CD4-positive, alpha-beta T cell (primary cell): ENCODE measurements around the gene SSRP1. TPM values are rescaled to one million over a fixed set of nuclear protein-coding genes. Genes with fewer than 3 reads are reported as not detected.

Experiments
- ATAC-seq: fragments of 200-7000 bp; cut with Tn5 transposase; one replicate; pipeline ENCODE4 v1.10.0; 2022; ENCODE audit warnings: mild to moderate bottlenecking; ENCODE audit not compliant: poor library complexity
- CTCF ChIA-PET: fragments of 350-600 bp; sonication (Branson Sonifier 250); formaldehyde crosslinking; loops from one replicate; lab custom pipeline; 2021; ENCODE audit warnings: antibody characterized with exemption, inconsistent platforms; lab: Charles Lee
- POLR2A ChIA-PET: fragments of 350-600 bp; sonication (Branson Sonifier 250); formaldehyde crosslinking; loops from one replicate; lab custom pipeline; 2021; ENCODE audit warnings: antibody characterized with exemption, inconsistent platforms; lab: Charles Lee
- DNase-seq, 14 experiments: peaks; one replicate each; pipeline ENCODE4 v3.0.0-alpha.2; 2013 to 2020; ENCODE audit warnings: mixed read lengths in 2 of 14
- H3K27ac ChIP-seq, 2 donors: one replicate each; pipeline versions ENCODE4 v1.5.1 to v1.7.0; 2013; ENCODE audit warnings: low read length in 2 of 2, low read depth in 1 of 2, mild to moderate bottlenecking in 1 of 2
- H3K27me3 ChIP-seq, 2 experiments: 1 replicate in 1 of 2; 2 replicates in 1 of 2; pipeline versions ENCODE4 v1.6.1 to v1.7.0; 2013; ENCODE audit warnings: low read length in 2 of 2, control low read depth in 1 of 2, mild to moderate bottlenecking in 1 of 2, moderate library complexity in 1 of 2; ENCODE audit not compliant: insufficient read depth in 2 of 2, control insufficient read depth in 1 of 2
- H3K36me3 ChIP-seq: one replicate; pipeline ENCODE4 v1.6.1; 2013; ENCODE audit warnings: low read length, control low read depth; ENCODE audit not compliant: insufficient read depth
- H3K4me1 ChIP-seq: one replicate; pipeline ENCODE4 v1.6.1; 2013; ENCODE audit warnings: low read length, control low read depth; ENCODE audit not compliant: insufficient read depth
- H3K4me3 ChIP-seq: one replicate; pipeline ENCODE4 v1.5.1; 2013; ENCODE audit warnings: mild to moderate bottlenecking, low read length, moderate library complexity
- H3K9me3 ChIP-seq, 2 experiments: 1 replicate in 1 of 2; 2 replicates in 1 of 2; pipeline versions ENCODE4 v1.6.1 to v1.7.0; 2013; ENCODE audit warnings: low read length in 2 of 2, mild to moderate bottlenecking in 2 of 2, control low read depth in 1 of 2, moderate library complexity in 1 of 2; ENCODE audit not compliant: control insufficient read depth in 1 of 2, insufficient read depth in 1 of 2
- H3K27ac Mint-ChIP-seq: one replicate; pipeline ENCODE4 v1.8.0; 2020; ENCODE audit warnings: mixed read lengths
- H3K27me3 Mint-ChIP-seq: one replicate; pipeline ENCODE4 v1.8.0; 2021; ENCODE audit warnings: mixed read lengths
- H3K36me3 Mint-ChIP-seq: one replicate; pipeline ENCODE4 v1.8.0; 2021; ENCODE audit warnings: low read depth, mixed read lengths
- H3K4me1 Mint-ChIP-seq: one replicate; pipeline ENCODE4 v1.8.0; 2021; ENCODE audit warnings: low read depth, mixed read lengths
- H3K4me3 Mint-ChIP-seq: one replicate; pipeline ENCODE4 v1.8.0; 2020; ENCODE audit warnings: mild to moderate bottlenecking, mixed read lengths
- H3K9me3 Mint-ChIP-seq: one replicate; pipeline ENCODE4 v1.8.0; 2020; ENCODE audit warnings: mixed read lengths
- CTCF ChIP-seq: fragments of 200-600 bp; IDR thresholded peaks from one replicate; pipeline ENCODE4 v1.8.0; 2022; ENCODE audit warnings: antibody characterized with exemption, mild to moderate bottlenecking
- intact Hi-C, 2 experiments: fragments of 100-400 bp; cut with DNase I in 1 of 2; cut with micrococcal nuclease in 1 of 2; formaldehyde crosslinking; loops; one replicate each; pipeline versions ENCODE4 v1.15.1 to v1.9.0; 2023 to 2025; cut with DNase I, micrococcal nuclease
- total RNA-seq, 174 experiments: library from RNA in 2 of 174; stranded (reverse) in 2 of 174; gene quantifications; one replicate each; pipeline ENCODE4 v1.2.3 and lab custom pipeline; 2021 to 2026

Gene SSRP1
- total RNA-seq, 2 experiments from 2014 or later, result 36.7 to 41.2 TPM

GRCh38 chr11:57325735-57326048 lies 10.0 kb downstream of the SSRP1 start:
- POLR2A ChIA-PET, result interaction anchor here (0.5 to 3.3 kb wide), 14 partner anchors 10 to 1253 kb away, joined by 3 to 107 read pairs (median 4); partner anchors contain the start of genes CLP1, P2RX3, SSRP1 and TIMM10
- ATAC-seq (no peak), DNase-seq (no peak)
- Mint-ChIP-seq H3K36me3 (peaks cover 69% of the 10 kb centered on the region), H3K27me3 (no peaks in the 10 kb centered on the region), H3K4me3 (peak overlapping the region; percentile 91), H3K4me1 (peaks cover 45% of the 10 kb centered on the region), H3K9me3 (no peaks in the 10 kb centered on the region), H3K27ac (peak overlapping the region; percentile 95)
- Histone ChIP-seq H3K4me3 (peak overlapping the region; percentile 80), H3K27ac (peak overlapping the region; percentile 82 to 84), H3K9me3 (no peaks in the 10 kb centered on the region), H3K4me1 (peaks cover 30% of the 10 kb centered on the region), H3K27me3 (no peaks in the 10 kb centered on the region), H3K36me3 (peaks cover 44% of the 10 kb centered on the region)
- no peak for TF ChIP-seq CTCF
- CTCF ChIA-PET, result interaction anchor here (1.0 to 2.4 kb wide), 6 partner anchors 8 to 319 kb away, joined by 3 to 14 read pairs (median 3); partner anchors contain the start of gene SSRP1
- intact Hi-C loops, result loop anchor here (1.0 to 10.0 kb wide), 7 partner anchors 9 to 1819 kb away; partner anchors contain the start of genes CLP1 (in 1 of the 2), FAM111A (in 1 of the 2), SELENOH (in 1 of the 2) and SSRP1 (in 1 of the 2)

- intact Hi-C loops, result loop anchor here (1.0 to 10.0 kb wide), 6 partner anchors 10 to 1820 kb away; partner anchors contain the start of genes CLP1 (in 1 of the 2), FAM111A (in 1 of the 2), SELENOH (in 1 of the 2) and SSRP1 (in 1 of the 2)
- H3K4me1 ChIP-seq, result peaks cover 30% of the 10 kb centered on the region
- DNase-seq (peak; percentile 76 to 95 (median 87)), ATAC-seq (peak; percentile 90)
- Mint-ChIP-seq H3K36me3 (peaks cover 64% of the 10 kb centered on the region), H3K4me1 (peaks cover 45% of the 10 kb centered on the region), H3K9me3 (no peaks in the 10 kb centered on the region), H3K27ac (peak within 1 kb of the TSS; percentile 95), H3K4me3 (peak within 1 kb of the TSS; percentile 93), H3K27me3 (no peaks in the 10 kb centered on the region)
- TF ChIP-seq CTCF, result no peak
- peak within 1 kb of the TSS; percentile 80 for H3K4me3 ChIP-seq
- POLR2A ChIA-PET, result interaction anchor here (0.5 to 3.3 kb wide), 14 partner anchors 10 to 1253 kb away, joined by 3 to 107 read pairs (median 4); partner anchors contain the start of genes CLP1, P2RX3, SSRP1 and TIMM10
- H3K27ac ChIP-seq, result peak within 1 kb of the TSS; percentile 82 to 84
- H3K27me3 ChIP-seq, result no peaks in the 10 kb centered on the region
- CTCF ChIA-PET, result interaction anchor here (0.8 to 2.4 kb wide), 7 partner anchors 8 to 346 kb away, joined by 3 to 14 read pairs (median 3); partner anchors contain the start of gene SSRP1
- peaks cover 39% of the 10 kb centered on the region for H3K36me3 ChIP-seq
- H3K9me3 ChIP-seq, result no peaks in the 10 kb centered on the region
These were observed 10.6 kb downstream of the SSRP1 start, which contains the start of gene TNKS1BP1 for GRCh38 chr11:57324886-57325734. Gene TNKS1BP1 (minus strand): TSS chr11:57324952. CDS start chr11:57321885, 3,067 bp downstream.

- ATAC-seq, result no peak
- DNase-seq, result peak in 3 of 14 experiments; percentile 14 to 37 (median 37)
- Mint-ChIP-seq H3K27ac (peak overlapping the region; percentile 95), H3K4me1 (peaks cover 45% of the 10 kb centered on the region), H3K36me3 (peaks cover 56% of the 10 kb centered on the region), H3K9me3 (no peaks in the 10 kb centered on the region), H3K4me3 (peak overlapping the region; percentile 93), H3K27me3 (no peaks in the 10 kb centered on the region)
- intact Hi-C loops, result loop anchor here (2.0 to 10.0 kb wide), 4 partner anchors 420 to 1820 kb away; partner anchors contain the start of genes FAM111A (in 1 of the 2), SELENOH (in 1 of the 2) and ZFP91 (in 1 of the 2)
- Histone ChIP-seq H3K4me3 (peak overlapping the region; percentile 80), H3K4me1 (peaks cover 30% of the 10 kb centered on the region), H3K27ac (peak overlapping the region; percentile 9 to 82), H3K9me3 (no peaks in the 10 kb centered on the region), H3K27me3 (no peaks in the 10 kb centered on the region), H3K36me3 (peaks cover 31% of the 10 kb centered on the region)
- CTCF ChIA-PET, result interaction anchor here (0.8 to 2.4 kb wide), 5 partner anchors 9 to 347 kb away, joined by 3 to 14 read pairs (median 3); partner anchors contain the start of gene SSRP1
- POLR2A ChIA-PET, result interaction anchor here (1.0 to 3.3 kb wide), 10 partner anchors 11 to 417 kb away, joined by 3 to 107 read pairs (median 4); partner anchors contain the start of genes CLP1, P2RX3, SELENOH and SSRP1
- no peak for TF ChIP-seq CTCF
These were observed 11.4 kb downstream of the SSRP1 start for GRCh38 chr11:57324154-57324885.
